OCI-LY7 (cell line): Measurements from ENCODE around the gene SMTNL2.

ENCODE experiments used
- CTCF ChIP-seq: fragments of 200-600 bp; sonication (generic); conservative IDR thresholded peaks from 2 replicates; pipeline ENCODE4 v1.5.1; 2014; ENCODE audit warnings: mild to moderate bottlenecking, antibody characterized with exemption, low read length, moderate library complexity, mixed read lengths
- EZH2phosphoT487 ChIP-seq: fragments of 200-600 bp; sonication (generic); IDR thresholded peaks from 2 replicates; pipeline ENCODE4 v1.6.1; 2018; ENCODE audit warnings: low read depth, borderline replicate concordance, mild to moderate bottlenecking, mixed run types, antibody characterized with exemption, low read length, moderate library complexity, mixed read lengths

GRCh38 chr17:4604111-4604644 lies 19.8 kb downstream of the SMTNL2 start:
- TF ChIP-seq CTCF: no peak
- TF ChIP-seq EZH2phosphoT487: no peak
